Skeletal muscle tissue (tissue), 4 donors: ENCODE data around the gene VAT1. TPM values are rescaled to one million over a fixed set of nuclear protein-coding genes. Genes with fewer than 3 reads are reported as not detected.
"Not testable (repeated sequence)": the region's sequence is repeated elsewhere in the genome, so short reads cannot be mapped to it uniquely, and the experiment has no call there.

Experiments
- H3K27ac ChIP-seq: one replicate; pipeline ENCODE4 v1.7.0; 2013; ENCODE audit warnings: mild to moderate bottlenecking, low read depth, low read length, inconsistent platforms
- H3K27me3 ChIP-seq, 3 donors: one replicate each; pipeline ENCODE4 v1.7.0; 2013; ENCODE audit warnings: low read length in 3 of 3; ENCODE audit not compliant: control insufficient read depth in 3 of 3, insufficient read depth in 3 of 3
- H3K36me3 ChIP-seq, 3 donors: one replicate each; pipeline ENCODE4 v1.7.0; 2013; ENCODE audit warnings: low read length in 3 of 3; ENCODE audit not compliant: control insufficient read depth in 3 of 3, insufficient read depth in 3 of 3
- H3K4me1 ChIP-seq, 3 donors: one replicate each; pipeline ENCODE4 v1.7.0; 2013; ENCODE audit warnings: low read length in 3 of 3, mild to moderate bottlenecking in 3 of 3; ENCODE audit not compliant: control insufficient read depth in 3 of 3, insufficient read depth in 3 of 3
- H3K4me3 ChIP-seq, 3 donors: one replicate each; pipeline ENCODE4 v1.7.0; 2013; ENCODE audit warnings: low read length in 3 of 3
- H3K9ac ChIP-seq, 3 donors: one replicate each; pipeline ENCODE4 v1.7.0; 2013; ENCODE audit warnings: low read length in 3 of 3, mild to moderate bottlenecking in 3 of 3, moderate library complexity in 2 of 3, low read depth in 1 of 3
- H3K9me3 ChIP-seq, 3 donors: one replicate each; pipeline ENCODE4 v1.7.0; 2013; ENCODE audit warnings: low read length in 3 of 3; ENCODE audit not compliant: control insufficient read depth in 3 of 3
- total RNA-seq: library from RNA; depleted of rRNA; stranded (reverse); fragments of >200 nt; gene quantifications from one replicate; pipeline ENCODE4 v1.2.3, GENCODE V29; 2014
- donor health status: Osteomylitis.

The VAT1 gene
- total RNA-seq, 1 donor from 2014 or later: 40.2 TPM

DNA sequence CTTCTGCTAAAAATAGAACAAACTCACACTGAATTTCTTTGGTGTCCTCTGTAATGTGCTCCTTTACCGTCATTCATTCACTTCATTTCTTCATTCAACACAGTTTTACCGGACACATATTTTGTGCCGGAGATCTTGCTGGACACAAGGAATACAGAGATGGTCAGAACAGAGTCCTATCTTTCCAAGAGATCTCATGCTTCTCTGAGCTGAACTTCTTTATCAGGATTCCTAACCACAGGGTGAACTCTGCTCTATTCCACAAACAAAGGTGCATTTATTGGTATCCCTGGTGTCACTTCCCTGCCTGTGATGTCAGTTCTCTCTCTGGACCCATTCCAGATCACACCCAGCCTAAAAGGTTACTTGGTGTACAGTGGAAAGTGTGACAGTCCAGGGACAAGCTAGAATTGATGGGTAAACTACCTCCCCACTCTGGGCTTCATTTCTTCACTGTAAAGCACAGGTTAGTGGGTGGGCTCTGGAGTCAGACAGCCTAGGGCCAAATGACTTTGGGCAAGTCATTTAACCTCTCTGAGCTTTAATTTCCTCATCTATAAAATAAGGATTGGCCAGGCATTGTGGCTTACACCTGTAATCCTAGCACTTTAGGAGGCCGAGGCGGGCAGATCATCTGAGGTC lies 11.4 kb downstream of the VAT1 start:
- Histone ChIP-seq H3K4me1 (peaks cover 21 to 26% (median 25%) of the 10 kb centered on the region in 3 donors), H3K4me3 (no peak overlapping the region), H3K27me3 (no peaks in the 10 kb centered on the region), H3K9me3 (no peaks in the 10 kb centered on the region), H3K36me3 (peaks cover 10 to 20% (median 18%) of the 10 kb centered on the region in 3 donors), H3K9ac (peak overlapping the region in 1 of 3 donors; percentile 14), H3K27ac (no peak overlapping the region)

DNA sequence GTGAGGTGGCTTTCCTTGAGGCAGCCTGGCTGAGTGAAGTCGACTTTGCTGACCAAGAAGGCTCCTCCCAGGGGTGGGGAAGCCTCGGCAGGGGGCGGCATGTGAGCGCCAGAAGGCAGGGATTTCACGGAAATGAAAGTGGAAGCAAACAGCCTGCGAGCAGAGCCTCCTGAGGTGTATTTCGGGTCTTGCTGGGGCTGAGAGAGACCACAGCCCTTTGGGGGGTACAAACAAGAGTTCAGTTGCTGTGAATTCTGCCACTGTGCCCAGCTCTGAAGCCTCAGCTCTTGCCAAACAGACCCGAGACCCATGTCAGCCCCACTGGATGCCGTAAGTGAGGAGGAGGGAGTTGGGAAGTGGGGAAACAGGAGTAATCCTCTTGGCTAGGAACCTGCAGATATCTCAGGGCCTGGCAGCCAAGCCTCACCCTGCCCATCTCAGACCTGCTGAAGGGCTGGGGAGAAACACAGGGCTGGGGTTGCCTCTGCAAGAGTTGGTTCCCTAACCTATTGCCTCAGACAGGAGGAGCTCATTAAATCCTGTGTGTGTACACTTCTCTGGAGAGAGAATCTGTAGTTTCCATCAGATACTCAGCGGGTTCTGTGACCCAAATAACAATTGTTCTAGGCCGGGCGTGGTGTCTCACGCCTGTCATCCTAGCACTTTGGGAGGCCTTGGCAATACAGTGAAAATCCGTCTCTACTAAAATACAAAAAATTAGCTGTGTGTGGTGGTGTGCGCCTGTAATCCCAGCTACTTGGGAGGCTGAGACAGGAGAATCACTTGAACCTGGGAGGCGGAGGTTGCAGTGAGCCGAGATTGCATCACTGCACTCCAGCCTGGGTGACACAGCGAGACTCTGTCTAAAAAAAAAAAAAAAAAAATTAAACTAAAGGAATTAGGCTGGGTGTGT lies 15.3 kb downstream of the VAT1 start, which contains the start of gene IFI35:
Gene IFI35, plus strand, starts transcription at position 146 of the 913 bp plus-strand sequence. Its CDS starts 164 bp downstream, at position 310.
- Histone ChIP-seq H3K9me3 (no peaks in the 10 kb centered on the region), H3K27ac (peak within 1 kb of the TSS; percentile 89), H3K36me3 (peaks cover 12 to 19% (median 15%) of the 10 kb centered on the region in 3 donors), H3K4me1 (peaks cover 7 to 11% (median 10%) of the 10 kb centered on the region in 3 donors), H3K9ac (peak within 1 kb of the TSS; percentile 90 to 96 (median 92)), H3K4me3 (peak within 1 kb of the TSS; percentile 81 to 89 (median 82)), H3K27me3 (no peaks in the 10 kb centered on the region)

DNA sequence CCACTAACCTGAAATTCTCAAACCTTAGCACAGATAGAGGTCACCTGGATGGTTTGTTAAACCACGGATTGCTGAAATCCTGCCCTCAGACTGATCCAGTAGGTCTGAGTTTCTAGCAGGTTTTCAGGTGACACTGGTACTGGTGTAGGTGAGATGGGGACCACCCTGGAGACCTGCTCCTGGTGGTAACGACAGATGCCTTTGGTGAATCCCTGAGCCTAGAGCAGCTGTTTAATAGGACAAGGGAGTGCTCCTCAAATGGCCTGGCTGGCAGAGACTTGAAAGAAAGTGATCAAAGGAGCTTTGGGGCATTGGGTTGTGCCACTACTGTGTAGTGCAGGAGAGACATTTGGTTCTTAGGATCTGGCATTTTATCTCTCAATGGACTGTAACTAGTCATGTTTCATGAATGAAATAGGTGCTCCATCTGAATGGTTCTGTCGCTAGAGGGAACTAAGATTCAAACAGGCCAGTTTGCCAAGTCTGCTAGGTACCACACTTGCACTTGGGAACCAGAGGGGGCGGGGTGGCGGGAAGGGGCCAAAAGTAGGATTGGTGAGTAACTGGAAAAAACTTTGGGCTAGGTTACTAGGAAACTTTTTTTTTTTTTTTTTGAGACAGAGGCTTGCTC lies 18.5 kb downstream of the VAT1 start:
- no peaks in the 10 kb centered on the region for H3K27me3 ChIP-seq
- no peak overlapping the region for H3K9ac ChIP-seq
- no peaks in the 10 kb centered on the region for H3K9me3 ChIP-seq
- H3K4me1 ChIP-seq: peaks cover 17 to 26% (median 18%) of the 10 kb centered on the region in 3 donors
- no peak overlapping the region for H3K27ac ChIP-seq
- H3K4me3 ChIP-seq: no peak overlapping the region
- H3K36me3 ChIP-seq: peaks cover 31 to 38% (median 32%) of the 10 kb centered on the region in 3 donors

DNA sequence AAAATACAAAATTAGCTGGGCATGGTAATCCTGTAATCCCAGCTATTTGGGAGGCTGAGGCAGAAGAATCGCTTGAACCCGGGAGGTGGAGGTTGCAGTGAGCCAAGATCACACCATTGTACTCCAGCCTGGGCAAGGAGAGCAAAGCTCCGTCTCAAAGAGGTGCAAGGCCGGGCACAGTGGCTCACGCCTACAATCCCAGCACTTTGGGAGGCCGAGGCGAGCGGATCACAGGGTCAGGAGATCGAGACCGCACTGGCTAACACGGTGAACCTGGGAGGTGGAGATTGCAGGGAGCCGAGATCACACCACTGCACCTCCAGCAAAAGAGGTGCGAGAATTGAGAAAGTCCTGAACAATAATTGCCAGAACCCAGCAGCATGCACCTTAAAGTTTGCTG lies 21.3 kb downstream of the VAT1 start:
- peaks cover 31 to 41% (median 32%) of the 10 kb centered on the region in 3 donors for H3K36me3 ChIP-seq
- H3K27ac ChIP-seq: not testable (repeated sequence)

DNA sequence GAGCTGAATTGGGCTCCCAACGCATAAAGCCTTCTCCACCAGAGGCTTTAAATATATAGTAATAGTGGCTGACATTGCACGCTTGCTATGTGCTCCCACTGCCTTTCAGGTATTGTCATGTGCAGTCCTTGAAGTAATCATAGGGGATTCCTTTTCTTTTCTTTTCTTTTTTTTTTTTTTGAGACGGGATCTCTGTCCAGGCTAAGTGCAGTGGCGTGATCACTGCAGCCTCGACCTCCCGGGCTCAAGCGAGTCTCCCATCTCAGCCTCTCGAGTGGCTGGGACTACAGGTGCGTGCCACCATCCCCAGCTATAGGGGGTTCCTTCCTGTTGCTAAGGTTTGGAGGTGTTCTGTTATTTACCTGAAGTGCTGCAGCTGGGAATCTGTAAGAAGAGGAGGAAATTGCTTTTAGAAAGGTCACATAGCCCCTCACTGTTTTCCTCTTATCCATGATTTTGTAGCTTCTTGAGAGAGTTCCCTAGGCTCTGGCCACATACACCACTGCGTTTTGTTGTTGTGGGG lies 23.1 kb downstream of the VAT1 start:
- Histone ChIP-seq H3K27ac (peak overlapping the region; percentile 90), H3K9ac (peak overlapping the region; percentile 97 to 100 (median 98)), H3K4me3 (peak overlapping the region; percentile 90 to 98 (median 97)), H3K27me3 (no peaks in the 10 kb centered on the region), H3K9me3 (no peaks in the 10 kb centered on the region), H3K4me1 (peaks cover 9 to 18% (median 12%) of the 10 kb centered on the region in 3 donors), H3K36me3 (peaks cover 32 to 41% (median 36%) of the 10 kb centered on the region in 3 donors)

More for the DNA sequence above, 21.3 kb downstream of the VAT1 start:
- not testable (repeated sequence) for H3K9me3 ChIP-seq, H3K9ac ChIP-seq, H3K4me3 ChIP-seq, H3K27me3 ChIP-seq
- peaks cover 9 to 18% (median 12%) of the 10 kb centered on the region in 3 donors for H3K4me1 ChIP-seq

DNA sequence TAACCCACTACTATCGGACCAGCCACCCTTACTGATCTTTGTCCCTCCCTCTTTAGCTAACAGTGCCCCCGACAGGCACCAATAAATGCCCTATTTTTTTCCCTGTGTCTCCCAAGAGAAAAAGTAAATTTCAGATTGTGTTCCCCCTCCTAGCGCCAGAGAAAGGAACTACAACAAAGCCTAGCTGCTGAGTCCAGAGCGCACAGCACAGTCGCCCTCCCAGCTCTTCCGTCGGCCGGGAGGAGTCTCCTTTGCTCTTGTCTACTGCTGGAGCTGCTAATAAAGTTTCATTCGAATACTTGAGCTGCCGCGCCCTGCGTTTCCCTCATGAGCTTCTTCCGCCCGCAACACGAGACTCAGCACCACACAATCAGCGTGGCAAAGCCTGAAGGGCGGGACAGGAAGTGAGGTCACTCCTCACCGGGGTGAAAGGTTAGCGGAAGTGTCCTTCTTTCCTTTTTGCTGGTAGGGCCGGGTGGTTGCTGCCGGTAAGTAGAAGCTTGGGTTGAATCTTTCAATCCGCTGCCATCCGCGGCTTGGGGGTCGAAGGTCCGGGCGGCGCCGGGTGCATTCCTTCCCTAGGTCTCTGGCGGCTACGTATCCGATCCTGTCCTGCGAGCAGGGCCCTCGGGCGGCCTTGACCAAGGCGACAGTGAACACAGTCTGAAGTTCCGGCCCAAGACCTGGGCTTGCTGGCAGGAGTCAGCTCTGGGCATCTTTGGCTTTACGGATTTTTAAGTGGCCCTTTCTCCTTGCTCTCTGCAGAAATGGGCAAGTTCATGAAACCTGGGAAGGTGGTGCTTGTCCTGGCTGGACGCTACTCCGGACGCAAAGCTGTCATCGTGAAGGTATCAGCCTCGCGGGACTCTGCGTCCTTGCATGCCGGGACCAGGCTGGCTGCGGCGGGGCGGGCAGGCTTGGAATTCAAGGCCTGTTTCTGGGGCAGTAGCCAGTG lies 23.9 kb downstream of the VAT1 start, which contains the start of gene RPL27:
Gene RPL27, plus strand, starts transcription at position 436 of the 955 bp plus-strand sequence. Its CDS starts 332 bp downstream, at position 768.
- peak within 1 kb of the TSS; percentile 90 to 98 (median 97) for H3K4me3 ChIP-seq
- peaks cover 29 to 37% (median 31%) of the 10 kb centered on the region in 3 donors for H3K36me3 ChIP-seq

DNA sequence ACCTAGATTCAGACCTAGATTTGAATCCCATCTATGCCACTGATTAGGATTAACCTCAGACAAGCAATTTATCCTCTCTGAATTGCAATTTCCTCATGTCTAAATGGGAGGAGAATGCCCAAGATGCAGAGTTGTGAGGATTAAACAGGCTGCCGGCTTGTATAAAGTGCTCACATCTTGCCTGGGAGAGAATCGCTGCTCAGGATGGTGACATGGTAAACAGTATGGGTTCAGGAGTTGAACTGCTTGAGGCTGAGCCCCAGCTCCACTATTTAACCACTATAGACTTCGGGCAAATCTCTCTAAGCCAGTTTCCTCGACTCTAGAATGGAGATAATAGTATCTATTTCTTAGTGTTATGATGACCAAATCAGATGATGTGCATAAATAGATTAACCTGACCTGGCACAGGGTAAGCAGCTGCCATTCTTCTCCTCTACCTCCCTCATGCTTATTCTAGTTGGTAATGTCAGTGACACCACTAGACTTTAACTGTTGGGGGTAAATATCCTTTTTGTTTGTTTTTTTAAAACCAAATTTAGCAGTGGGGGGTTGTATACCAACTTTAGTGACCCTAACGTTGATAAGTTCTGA lies 24.7 kb downstream of the VAT1 start:
- Histone ChIP-seq H3K9ac (peak overlapping the region; percentile 52 to 74 (median 72)), H3K36me3 (peaks cover 30 to 35% (median 33%) of the 10 kb centered on the region in 3 donors), H3K4me3 (peak overlapping the region; percentile 49 to 90 (median 52)), H3K9me3 (no peaks in the 10 kb centered on the region), H3K4me1 (peaks cover 9 to 18% (median 12%) of the 10 kb centered on the region in 3 donors), H3K27ac (peak overlapping the region; percentile 87), H3K27me3 (no peaks in the 10 kb centered on the region)

More for the DNA sequence above, 23.9 kb downstream of the VAT1 start, which contains the start of gene RPL27:
- Histone ChIP-seq H3K9ac (peak within 1 kb of the TSS; percentile 97 to 100 (median 98)), H3K27ac (peak within 1 kb of the TSS; percentile 90), H3K27me3 (no peaks in the 10 kb centered on the region), H3K9me3 (no peaks in the 10 kb centered on the region), H3K4me1 (peaks cover 9 to 18% (median 12%) of the 10 kb centered on the region in 3 donors)

DNA sequence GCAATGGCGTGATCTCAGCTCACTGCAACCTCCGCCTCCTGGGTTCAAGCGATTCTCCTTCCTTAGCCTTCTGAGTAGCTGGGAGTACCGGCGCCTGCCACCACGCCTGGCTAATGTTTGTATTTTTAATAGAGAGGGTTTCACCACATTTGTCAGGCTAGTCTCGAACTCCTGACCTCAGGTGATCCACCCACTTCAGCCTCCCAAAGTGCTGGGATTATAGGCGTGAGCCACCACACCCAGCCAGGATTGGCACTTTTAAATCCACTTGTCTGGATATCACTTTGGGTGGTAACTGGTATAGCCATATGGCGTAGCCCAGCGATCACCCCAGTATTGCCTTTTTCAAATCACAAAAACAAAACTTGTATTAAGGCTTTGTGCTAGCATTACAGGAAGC lies 28.3 kb downstream of the VAT1 start:
- not testable (repeated sequence) for H3K9me3 ChIP-seq
- H3K36me3 ChIP-seq: peaks cover 33 to 40% (median 40%) of the 10 kb centered on the region in 3 donors

More for the DNA sequence above, 28.3 kb downstream of the VAT1 start:
- not testable (repeated sequence) for H3K4me1 ChIP-seq, H3K27ac ChIP-seq, H3K27me3 ChIP-seq, H3K9ac ChIP-seq, H3K4me3 ChIP-seq
